Calu3 (cell line): ENCODE measurements around the gene ABAT. TPM values are rescaled to one million over a fixed set of nuclear protein-coding genes. Genes with fewer than 3 reads are reported as not detected.

Experiments
- BruUV-seq: library from RNA; stranded (reverse); fragments of 400-500 nt; replicated peaks from 2 replicates; lab custom pipeline; 2021; lab: Mats Ljungman, UMichigan
- CTCF ChIA-PET: fragments of 300-600 bp; sonication (Branson Sonifier 250); formaldehyde crosslinking; loops from one replicate; lab custom pipeline; 2022; ENCODE audit warnings: antibody characterized with exemption; lab: Charles Lee
- DNase-seq: peaks from one replicate; pipeline ENCODE4 v3.0.0; 2022
- H3K27ac Mint-ChIP-seq: one replicate; pipeline ENCODE4 v1.8.0; 2022; ENCODE audit warnings: mixed read lengths; ENCODE audit not compliant: unreplicated experiment
- H3K27me3 Mint-ChIP-seq: one replicate; pipeline ENCODE4 v1.8.0; 2022; ENCODE audit warnings: mixed read lengths; ENCODE audit not compliant: unreplicated experiment
- H3K36me3 Mint-ChIP-seq: one replicate; pipeline ENCODE4 v1.8.0; 2022; ENCODE audit warnings: mild to moderate bottlenecking, moderate library complexity, mixed read lengths; ENCODE audit not compliant: insufficient read depth, unreplicated experiment
- H3K4me1 Mint-ChIP-seq: one replicate; pipeline ENCODE4 v1.8.0; 2022; ENCODE audit warnings: mild to moderate bottlenecking, low read depth, mixed read lengths; ENCODE audit not compliant: unreplicated experiment
- H3K4me3 Mint-ChIP-seq: one replicate; pipeline ENCODE4 v1.8.0; 2022; ENCODE audit warnings: mild to moderate bottlenecking, low read depth, moderate library complexity, mixed read lengths; ENCODE audit not compliant: unreplicated experiment
- H3K9me3 Mint-ChIP-seq: one replicate; pipeline ENCODE4 v1.8.0; 2022; ENCODE audit warnings: low read depth, mixed read lengths; ENCODE audit not compliant: unreplicated experiment
- CTCF ChIP-seq: fragments of 200-600 bp; IDR thresholded peaks from one replicate; pipeline ENCODE4 v1.8.0; 2022; ENCODE audit warnings: antibody characterized with exemption; ENCODE audit not compliant: unreplicated experiment
- intact Hi-C: fragments of 100-400 bp; cut with micrococcal nuclease; formaldehyde crosslinking; loops from one replicate; pipeline ENCODE4 v1.10.0; 2022; ENCODE audit not compliant: unreplicated experiment
- total RNA-seq: library from RNA; stranded (reverse); gene quantifications from 2 replicates; pipeline ENCODE4 v1.2.3, GENCODE V29; 2022

Gene ABAT
- total RNA-seq, 1 experiment from 2014 or later: 12.6 TPM

GRCh38 chr16:8729779-8730334 is 55.4 kb downstream of the ABAT start:
- DNase-seq: no peak
- Mint-ChIP-seq H3K9me3 (no peaks in the 10 kb centered on the region), H3K4me3 (no peak overlapping the region), H3K27me3 (peaks cover 15% of the 10 kb centered on the region), H3K4me1 (no peaks in the 10 kb centered on the region), H3K36me3 (no peaks in the 10 kb centered on the region), H3K27ac (no peak overlapping the region)
- intact Hi-C loops: no loop called here
- BruUV-seq: no TSS peak
- TF ChIP-seq CTCF: no peak
- CTCF ChIA-PET: no interaction called here

- no peak for TF ChIP-seq CTCF
- Mint-ChIP-seq H3K27ac (no peak overlapping the region), H3K4me1 (no peaks in the 10 kb centered on the region), H3K4me3 (no peak overlapping the region), H3K9me3 (no peaks in the 10 kb centered on the region), H3K36me3 (no peaks in the 10 kb centered on the region), H3K27me3 (peaks cover 15% of the 10 kb centered on the region)
- no peak for DNase-seq
- no TSS peak for BruUV-seq
- CTCF ChIA-PET: no interaction called here
- intact Hi-C loops: no loop called here
These were observed 56.0 kb downstream of the ABAT start for GRCh38 chr16:8730335-8730915.

GRCh38 chr16:8733849-8734540 is 59.6 kb downstream of the ABAT start:
- Mint-ChIP-seq H3K27ac (no peak overlapping the region), H3K4me3 (no peak overlapping the region), H3K4me1 (no peaks in the 10 kb centered on the region), H3K36me3 (no peaks in the 10 kb centered on the region), H3K9me3 (no peaks in the 10 kb centered on the region), H3K27me3 (no peaks in the 10 kb centered on the region)
- DNase-seq: no peak
- no TSS peak for BruUV-seq
- TF ChIP-seq CTCF: no peak
- CTCF ChIA-PET: no interaction called here
- intact Hi-C loops: no loop called here

GRCh38 chr16:8735574-8735973 is 61.2 kb downstream of the ABAT start:
- no TSS peak for BruUV-seq
- TF ChIP-seq CTCF: no peak
- Mint-ChIP-seq H3K36me3 (no peaks in the 10 kb centered on the region), H3K4me3 (no peak overlapping the region), H3K27me3 (no peaks in the 10 kb centered on the region), H3K9me3 (no peaks in the 10 kb centered on the region), H3K4me1 (no peaks in the 10 kb centered on the region), H3K27ac (no peak overlapping the region)
- no peak for DNase-seq
- intact Hi-C loops: no loop called here
- CTCF ChIA-PET: no interaction called here
